ENCODE measurements around the gene IRX4. TPM values are rescaled to one million over a fixed set of nuclear protein-coding genes. Genes with fewer than 3 reads are reported as not detected.

The IRX4 gene
- total RNA-seq, 1 experiment from 2014 or later = 44.7 TPM

DNA sequence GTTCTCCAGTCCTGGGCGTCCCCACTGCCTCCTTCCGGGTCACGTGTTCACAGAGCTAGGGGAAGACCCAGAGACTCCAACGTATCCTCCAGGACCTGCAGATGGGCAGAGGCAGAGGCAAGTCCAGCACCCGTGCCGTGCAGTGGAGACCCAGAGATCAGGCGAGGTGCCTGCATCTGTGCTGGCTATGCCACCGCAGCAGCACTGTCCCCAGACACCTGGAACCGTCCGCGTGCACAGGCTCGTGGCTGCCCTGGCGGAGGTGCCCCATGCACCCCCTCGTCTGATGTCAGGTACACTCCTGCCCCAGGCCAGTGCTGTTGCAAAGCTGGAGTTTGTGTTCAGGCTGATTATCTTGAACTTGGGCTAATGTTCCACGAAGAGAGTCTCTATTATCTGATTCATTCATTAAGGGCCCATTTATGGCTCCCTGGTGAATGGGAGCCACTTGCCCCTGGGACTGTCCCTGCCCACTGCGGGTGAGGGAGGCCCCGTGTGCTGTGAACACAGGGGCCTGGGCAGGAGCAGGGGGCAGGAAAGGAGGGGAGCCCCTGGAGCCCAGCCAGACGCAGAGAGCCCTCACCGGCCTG is 13.7 kb downstream of the IRX4 start:
- Mint-ChIP-seq H3K9me3 (ENCODE audit: unreplicated experiment) (no peaks in the 10 kb centered on the region), H3K27ac (ENCODE audit: low read depth, unreplicated experiment) (no peak overlapping the region), H3K27me3 (ENCODE audit: insufficient read depth, unreplicated experiment) (no peaks in the 10 kb centered on the region), H3K4me3 (ENCODE audit: unreplicated experiment) (no peak overlapping the region), H3K36me3 (ENCODE audit: insufficient read depth, unreplicated experiment) (no peaks in the 10 kb centered on the region), H3K4me1 (ENCODE audit: insufficient read depth, unreplicated experiment) (no peaks in the 10 kb centered on the region)
- ChIA-PET CTCF (interaction anchor here (0.6 kb wide), 1 partner anchor 1130 kb away, joined by 3 read pairs; no protein-coding TSS in a partner anchor), POLR2A (interaction anchor here (1.5 kb wide), 1 partner anchor 15 kb away, joined by 5 read pairs; no protein-coding TSS in a partner anchor)
- TF ChIP-seq, protein P1, sequence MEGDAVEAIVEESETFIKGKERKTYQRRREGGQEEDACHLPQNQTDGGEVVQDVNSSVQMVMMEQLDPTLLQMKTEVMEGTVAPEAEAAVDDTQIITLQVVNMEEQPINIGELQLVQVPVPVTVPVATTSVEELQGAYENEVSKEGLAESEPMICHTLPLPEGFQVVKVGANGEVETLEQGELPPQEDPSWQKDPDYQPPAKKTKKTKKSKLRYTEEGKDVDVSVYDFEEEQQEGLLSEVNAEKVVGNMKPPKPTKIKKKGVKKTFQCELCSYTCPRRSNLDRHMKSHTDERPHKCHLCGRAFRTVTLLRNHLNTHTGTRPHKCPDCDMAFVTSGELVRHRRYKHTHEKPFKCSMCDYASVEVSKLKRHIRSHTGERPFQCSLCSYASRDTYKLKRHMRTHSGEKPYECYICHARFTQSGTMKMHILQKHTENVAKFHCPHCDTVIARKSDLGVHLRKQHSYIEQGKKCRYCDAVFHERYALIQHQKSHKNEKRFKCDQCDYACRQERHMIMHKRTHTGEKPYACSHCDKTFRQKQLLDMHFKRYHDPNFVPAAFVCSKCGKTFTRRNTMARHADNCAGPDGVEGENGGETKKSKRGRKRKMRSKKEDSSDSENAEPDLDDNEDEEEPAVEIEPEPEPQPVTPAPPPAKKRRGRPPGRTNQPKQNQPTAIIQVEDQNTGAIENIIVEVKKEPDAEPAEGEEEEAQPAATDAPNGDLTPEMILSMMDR (IDR thresholded peaks at IDR 0.05; ENCODE audit: unreplicated experiment) = no peak
- intact Hi-C loops (cut with micrococcal nuclease) = no loop called here
- DNase-seq (ENCODE audit: unreplicated experiment) = no peak
- no TSS peak for BruUV-seq (replicated peaks)

GRCh38 chr5:1867815-1868143 is 14.9 kb downstream of the IRX4 start:
- no peaks in the 10 kb centered on the region for H3K36me3 Mint-ChIP-seq (ENCODE audit: insufficient read depth, unreplicated experiment)
- intact Hi-C loops (cut with micrococcal nuclease) = no loop called here
- CTCF ChIA-PET = no interaction called here
- no peaks in the 10 kb centered on the region for H3K27me3 Mint-ChIP-seq (ENCODE audit: insufficient read depth, unreplicated experiment)
- POLR2A ChIA-PET = interaction anchor here (1.5 kb wide), 1 partner anchor 16 kb away, joined by 5 read pairs; no protein-coding TSS in a partner anchor
- H3K27ac Mint-ChIP-seq (ENCODE audit: low read depth, unreplicated experiment) = no peak overlapping the region
- TF ChIP-seq, protein P1 (IDR thresholded peaks at IDR 0.05; ENCODE audit: unreplicated experiment) = no peak
- DNase-seq (ENCODE audit: unreplicated experiment) = no peak
- H3K4me1 Mint-ChIP-seq (ENCODE audit: insufficient read depth, unreplicated experiment) = no peaks in the 10 kb centered on the region
- no peaks in the 10 kb centered on the region for H3K9me3 Mint-ChIP-seq (ENCODE audit: unreplicated experiment)
- no TSS peak for BruUV-seq (replicated peaks)
- no peak overlapping the region for H3K4me3 Mint-ChIP-seq (ENCODE audit: unreplicated experiment)

DNA sequence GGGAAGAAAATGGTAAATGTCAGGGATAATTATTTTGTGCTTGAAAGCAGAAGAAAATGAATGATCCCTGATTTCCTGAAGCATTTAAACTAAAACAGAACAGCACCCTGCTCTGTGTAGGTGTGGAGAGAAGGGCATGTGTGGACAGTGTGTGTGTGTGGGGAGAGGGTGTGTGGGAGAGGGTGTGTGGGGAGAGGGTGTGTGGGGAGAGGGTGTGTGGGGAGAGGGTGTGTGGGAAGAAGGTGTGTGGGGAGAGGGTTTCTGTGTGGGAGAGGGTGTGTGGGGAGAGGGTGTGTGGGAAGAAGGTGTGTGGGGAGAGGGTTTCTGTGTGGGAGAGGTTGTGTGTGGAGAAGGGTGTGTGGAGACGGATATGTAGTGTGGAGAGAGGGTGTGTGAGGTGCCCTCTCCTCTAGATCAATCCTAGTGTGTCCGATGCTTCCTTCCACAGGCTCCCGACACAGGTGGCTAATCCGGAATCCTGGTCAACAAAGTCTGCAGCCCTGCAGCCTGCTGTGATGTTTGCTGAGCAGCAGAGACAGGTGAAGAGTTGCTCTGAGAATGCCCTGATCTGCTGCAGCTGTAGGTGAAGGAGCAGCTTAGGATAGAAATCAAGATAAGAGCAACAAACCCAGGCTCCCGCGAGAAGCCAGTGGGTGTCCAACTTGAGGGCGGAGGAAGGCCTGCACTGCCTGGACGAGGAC is 15.5 kb downstream of the IRX4 start:
- BruUV-seq (replicated peaks) = no TSS peak
- Mint-ChIP-seq H3K4me1 (ENCODE audit: insufficient read depth, unreplicated experiment) (no peaks in the 10 kb centered on the region), H3K27ac (ENCODE audit: low read depth, unreplicated experiment) (no peak overlapping the region), H3K36me3 (ENCODE audit: insufficient read depth, unreplicated experiment) (no peaks in the 10 kb centered on the region), H3K27me3 (ENCODE audit: insufficient read depth, unreplicated experiment) (no peaks in the 10 kb centered on the region), H3K4me3 (ENCODE audit: unreplicated experiment) (no peak overlapping the region), H3K9me3 (ENCODE audit: unreplicated experiment) (no peaks in the 10 kb centered on the region)
- intact Hi-C loops (cut with micrococcal nuclease) = no loop called here
- POLR2A ChIA-PET = interaction anchor here (1.5 kb wide), 1 partner anchor 17 kb away, joined by 5 read pairs; no protein-coding TSS in a partner anchor
- no peak for DNase-seq (ENCODE audit: unreplicated experiment)
- CTCF ChIA-PET = no interaction called here
- TF ChIP-seq, protein P1 (IDR thresholded peaks at IDR 0.05; ENCODE audit: unreplicated experiment) = no peak

GRCh38 chr5:1865948-1866347 is 16.8 kb downstream of the IRX4 start:
- ChIA-PET CTCF (no interaction called here), POLR2A (interaction anchor here (1.3 kb wide), 1 partner anchor 41 kb away, joined by 3 read pairs; no protein-coding TSS in a partner anchor)
- Mint-ChIP-seq H3K4me3 (ENCODE audit: unreplicated experiment) (no peak overlapping the region), H3K9me3 (ENCODE audit: unreplicated experiment) (no peaks in the 10 kb centered on the region), H3K4me1 (ENCODE audit: insufficient read depth, unreplicated experiment) (no peaks in the 10 kb centered on the region), H3K27me3 (ENCODE audit: insufficient read depth, unreplicated experiment) (no peaks in the 10 kb centered on the region), H3K27ac (ENCODE audit: low read depth, unreplicated experiment) (no peak overlapping the region), H3K36me3 (ENCODE audit: insufficient read depth, unreplicated experiment) (no peaks in the 10 kb centered on the region)
- TF ChIP-seq, protein P1 (IDR thresholded peaks at IDR 0.05; ENCODE audit: unreplicated experiment) = no peak
- no peak for DNase-seq (ENCODE audit: unreplicated experiment)
- BruUV-seq (replicated peaks) = no TSS peak
- intact Hi-C loops (cut with micrococcal nuclease) = no loop called here

Measured in MCF 10A (cell line).